CD4-positive, CD25-positive, alpha-beta regulatory T cell (primary cell): ENCODE results near the gene HDAC5. TPM values are rescaled to one million over a fixed set of nuclear protein-coding genes. Genes with fewer than 3 reads are reported as not detected.

Experiments
- ATAC-seq, 2 donors: fragments of 150-1000 bp; cut with Tn5 transposase; one replicate each; pipeline ENCODE4 v1.10.0; 2021; ENCODE audit warnings: low read depth in 2 of 2, moderate number of reproducible peaks in 2 of 2, moderate library complexity in 1 of 2
- DNase-seq, 3 donors: peaks; one replicate each; pipeline versions ENCODE4 v3.0.0 to v3.0.0-alpha.2; 2012 to 2022; ENCODE audit warnings: mixed read lengths in 1 of 3
- H3K27ac ChIP-seq: one replicate; pipeline ENCODE4 v1.7.0; 2013; ENCODE audit warnings: mild to moderate bottlenecking, low read length; ENCODE audit not compliant: insufficient read depth, poor library complexity, severe bottlenecking
- H3K27me3 ChIP-seq: one replicate; pipeline ENCODE4 v1.7.0; 2013; ENCODE audit warnings: low read length; ENCODE audit not compliant: control insufficient read depth, insufficient read depth
- H3K36me3 ChIP-seq: one replicate; pipeline ENCODE4 v1.7.0; 2013; ENCODE audit warnings: mild to moderate bottlenecking, low read length, moderate library complexity; ENCODE audit not compliant: control insufficient read depth, insufficient read depth
- H3K4me1 ChIP-seq: 2 replicates; pipeline ENCODE4 v1.7.0; 2013; ENCODE audit warnings: mild to moderate bottlenecking, low read length; ENCODE audit not compliant: insufficient read depth, control insufficient read depth, poor library complexity, severe bottlenecking
- H3K4me3 ChIP-seq: one replicate; pipeline ENCODE4 v1.7.0; 2013; ENCODE audit warnings: low read depth, mild to moderate bottlenecking, low read length, moderate library complexity
- H3K9me3 ChIP-seq, 2 experiments: 1 replicate in 1 of 2; 2 replicates in 1 of 2; pipeline ENCODE4 v1.7.0; 2013; ENCODE audit warnings: low read length in 2 of 2, mild to moderate bottlenecking in 1 of 2, moderate library complexity in 1 of 2; ENCODE audit not compliant: control insufficient read depth in 2 of 2
- H3K27ac Mint-ChIP-seq, 3 donors: one replicate each; pipeline ENCODE4 v1.8.0; 2020 to 2022; ENCODE audit warnings: mild to moderate bottlenecking in 3 of 3, mixed read lengths in 3 of 3, moderate library complexity in 2 of 3
- H3K27me3 Mint-ChIP-seq: one replicate; pipeline ENCODE4 v1.8.0; 2022; ENCODE audit warnings: mild to moderate bottlenecking, mixed read lengths
- H3K36me3 Mint-ChIP-seq: one replicate; pipeline ENCODE4 v1.8.0; 2020; ENCODE audit warnings: mixed read lengths
- H3K4me1 Mint-ChIP-seq, 4 donors: one replicate each; pipeline ENCODE4 v1.8.0; 2020 to 2022; ENCODE audit warnings: mixed read lengths in 4 of 4, mild to moderate bottlenecking in 1 of 4
- H3K4me3 Mint-ChIP-seq, 4 donors: one replicate each; pipeline ENCODE4 v1.8.0; 2020 to 2022; ENCODE audit warnings: mild to moderate bottlenecking in 4 of 4, mixed read lengths in 4 of 4, moderate library complexity in 3 of 4
- H3K9me3 Mint-ChIP-seq, 7 donors: one replicate each; pipeline ENCODE4 v1.8.0; 2020 to 2022; ENCODE audit warnings: mixed read lengths in 7 of 7, mild to moderate bottlenecking in 3 of 7, moderate library complexity in 2 of 7
- polyA plus RNA-seq, 4 donors: library from polyadenylated mRNA; unstranded; fragments of 300-500 nt; fragmentation: Illumina TruSeq; gene quantifications; one replicate each; pipeline ENCODE4 v1.2.3, GENCODE V29; 2021
- total RNA-seq: library from RNA; stranded (reverse); gene quantifications from one replicate; pipeline ENCODE4 v1.2.3, GENCODE V29; 2022

HDAC5 gene
- total and polyA plus RNA-seq, 5 donors from 2014 or later, result 10.6 to 69.1 (median 15.3) TPM

- peaks cover 32% of the 10 kb centered on the region for H3K36me3 ChIP-seq
- H3K4me3 Mint-ChIP-seq, result no peak overlapping the region
Measured at GRCh38 chr17:44078412-44078811, 45.0 kb downstream of the HDAC5 start.

DNA sequence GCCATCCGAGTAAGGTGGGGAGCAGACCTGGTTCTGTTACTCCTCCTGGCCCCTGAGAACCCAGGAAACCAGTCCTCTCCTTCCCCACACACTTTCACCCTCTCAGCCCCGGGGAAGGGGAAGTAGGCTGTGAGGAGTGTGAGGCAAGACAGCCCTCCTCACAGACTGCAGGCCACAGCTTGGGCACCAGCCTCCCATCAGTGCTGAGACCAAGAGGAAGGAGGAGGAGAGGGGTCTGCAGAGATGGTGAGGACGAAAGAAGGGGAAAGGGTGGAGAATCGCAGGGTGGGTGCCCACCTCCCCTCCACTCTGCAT, 45.9 kb downstream of the HDAC5 start:
- Mint-ChIP-seq H3K9me3 (no peaks in the 10 kb centered on the region), H3K4me3 (no peak overlapping the region), H3K4me1 (peaks cover 0 to 5% (median 3%) of the 10 kb centered on the region in 4 donors), H3K27ac (no peak overlapping the region), H3K36me3 (peaks cover 18% of the 10 kb centered on the region), H3K27me3 (peaks cover 5% of the 10 kb centered on the region)
- peaks cover 26% of the 10 kb centered on the region for H3K36me3 ChIP-seq
- ATAC-seq, result peak in 1 of 2 donors; percentile 26
- no peaks in the 10 kb centered on the region for H3K27me3 ChIP-seq
- no peaks in the 10 kb centered on the region for H3K4me1 ChIP-seq
- H3K4me3 ChIP-seq, result no peak overlapping the region
- H3K27ac ChIP-seq, result no peak overlapping the region
- no peaks in the 10 kb centered on the region for H3K9me3 ChIP-seq
- DNase-seq, result no peak

More at GRCh38 chr17:44078412-44078811, 45.0 kb downstream of the HDAC5 start:
- H3K36me3 Mint-ChIP-seq, result peaks cover 21% of the 10 kb centered on the region
- no peak overlapping the region for H3K27ac ChIP-seq
- ATAC-seq (no peak), DNase-seq (no peak)
- H3K27me3 ChIP-seq, result no peaks in the 10 kb centered on the region
- peaks cover 0 to 1% (median 0%) of the 10 kb centered on the region in 4 donors for H3K4me1 Mint-ChIP-seq
- no peaks in the 10 kb centered on the region for H3K27me3 Mint-ChIP-seq
- no peak overlapping the region for H3K4me3 ChIP-seq
- H3K9me3 ChIP-seq, result no peaks in the 10 kb centered on the region
- no peaks in the 10 kb centered on the region for H3K4me1 ChIP-seq
- H3K27ac Mint-ChIP-seq, result no peak overlapping the region
- no peaks in the 10 kb centered on the region for H3K9me3 Mint-ChIP-seq

DNA sequence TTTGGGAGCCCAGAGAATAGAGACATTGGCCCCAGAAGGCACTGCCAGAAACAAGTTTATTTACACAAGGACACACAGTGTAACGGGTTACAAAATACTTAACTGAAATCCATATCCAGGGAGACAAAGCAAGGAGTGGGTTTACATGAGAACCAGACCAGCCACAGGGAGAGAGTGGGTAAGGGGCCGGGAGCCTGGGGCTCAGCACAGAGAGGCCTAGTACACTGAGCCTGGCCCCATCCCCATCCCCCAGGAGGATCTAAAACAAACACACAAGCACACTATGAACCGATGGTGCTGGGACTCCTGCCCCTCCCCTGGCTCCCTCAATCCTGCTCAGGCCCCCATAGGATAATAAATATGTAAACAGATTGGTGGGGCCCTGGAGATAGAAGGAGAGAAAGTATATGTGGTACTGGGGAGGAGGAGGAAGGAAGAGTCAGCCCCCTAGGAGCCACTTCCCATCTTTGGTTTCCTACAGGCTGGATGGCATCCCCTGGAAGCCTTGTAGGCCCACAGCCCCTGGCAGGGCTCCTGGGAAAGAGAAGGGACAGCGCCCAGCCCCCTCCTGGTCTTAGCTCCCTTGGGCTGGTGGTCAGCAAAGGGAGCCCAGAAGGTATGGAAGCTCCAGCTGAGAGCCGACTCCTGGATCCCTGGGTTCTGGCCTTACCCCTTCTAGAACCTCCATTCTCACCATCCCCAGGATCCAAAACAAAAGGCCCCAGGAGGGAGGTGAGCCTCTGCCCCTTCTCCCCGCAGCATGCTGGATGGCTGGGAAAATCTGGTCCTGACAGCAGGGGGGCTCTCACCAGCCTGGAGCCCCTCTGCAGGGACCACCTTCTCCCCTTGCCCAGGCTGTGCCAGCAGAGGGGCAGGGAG, 46.5 kb downstream of the HDAC5 start:
- peaks cover 5% of the 10 kb centered on the region for H3K27me3 Mint-ChIP-seq
- ATAC-seq (no peak), DNase-seq (no peak)
- Histone ChIP-seq H3K4me3 (no peak overlapping the region), H3K9me3 (no peaks in the 10 kb centered on the region), H3K36me3 (peaks cover 20% of the 10 kb centered on the region), H3K27ac (no peak overlapping the region), H3K27me3 (no peaks in the 10 kb centered on the region), H3K4me1 (peaks cover under 1% of the 10 kb centered on the region)
- no peaks in the 10 kb centered on the region for H3K9me3 Mint-ChIP-seq
- H3K36me3 Mint-ChIP-seq, result peaks cover 16% of the 10 kb centered on the region
- peak overlapping the region; percentile 14 to 73 (median 60) for H3K27ac Mint-ChIP-seq
- H3K4me1 Mint-ChIP-seq, result peaks cover 0 to 9% (median 5%) of the 10 kb centered on the region in 4 donors
- H3K4me3 Mint-ChIP-seq, result no peak overlapping the region

DNA sequence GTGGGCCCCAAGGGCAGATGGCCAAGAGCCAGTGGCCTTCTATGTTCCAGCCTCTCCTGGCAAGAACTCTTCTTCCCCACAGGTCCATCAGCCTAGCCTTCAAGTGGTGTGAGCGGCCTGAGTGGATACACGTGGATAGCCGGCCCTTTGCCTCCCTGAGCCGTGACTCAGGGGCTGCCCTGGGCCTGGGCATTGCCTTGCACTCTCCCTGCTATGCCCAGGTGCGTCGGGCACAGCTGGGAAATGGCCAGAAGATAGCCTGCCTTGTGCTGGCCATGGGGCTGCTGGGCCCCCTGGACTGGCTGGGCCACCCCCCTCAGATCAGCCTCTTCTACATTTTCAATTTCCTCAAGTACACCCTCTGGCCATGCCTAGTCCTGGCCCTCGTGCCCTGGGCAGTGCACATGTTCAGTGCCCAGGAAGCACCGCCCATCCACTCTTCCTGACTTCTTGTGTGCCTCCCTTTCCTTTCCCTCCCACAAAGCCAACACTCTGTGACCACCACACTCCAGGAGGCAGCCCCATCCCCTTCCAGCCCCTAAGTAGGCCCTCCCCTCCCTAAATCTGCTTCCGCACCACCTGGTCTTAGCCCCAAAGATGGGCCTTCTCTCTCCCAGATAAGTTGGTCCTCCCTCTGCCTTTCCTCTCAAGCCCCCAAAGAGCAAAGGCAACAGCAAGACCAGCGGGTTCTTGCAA, 47.7 kb downstream of the HDAC5 start:
- no peaks in the 10 kb centered on the region for H3K27me3 ChIP-seq
- peaks cover 5% of the 10 kb centered on the region for H3K27me3 Mint-ChIP-seq
- H3K9me3 ChIP-seq, result no peaks in the 10 kb centered on the region
- no peak overlapping the region for H3K27ac ChIP-seq
- peak overlapping the region in 1 of 3 donors; percentile 60 for H3K27ac Mint-ChIP-seq
- no peak for ATAC-seq
- no peak overlapping the region for H3K4me3 ChIP-seq
- H3K4me3 Mint-ChIP-seq, result peak overlapping the region in 1 of 4 donors; percentile 66
- H3K4me1 ChIP-seq, result peaks cover 13% of the 10 kb centered on the region
- peaks cover 16% of the 10 kb centered on the region for H3K36me3 Mint-ChIP-seq
- H3K9me3 Mint-ChIP-seq, result no peaks in the 10 kb centered on the region
- peaks cover 16% of the 10 kb centered on the region for H3K36me3 ChIP-seq
- H3K4me1 Mint-ChIP-seq, result peaks cover 5 to 16% (median 12%) of the 10 kb centered on the region in 4 donors
- no peak for DNase-seq

DNA sequence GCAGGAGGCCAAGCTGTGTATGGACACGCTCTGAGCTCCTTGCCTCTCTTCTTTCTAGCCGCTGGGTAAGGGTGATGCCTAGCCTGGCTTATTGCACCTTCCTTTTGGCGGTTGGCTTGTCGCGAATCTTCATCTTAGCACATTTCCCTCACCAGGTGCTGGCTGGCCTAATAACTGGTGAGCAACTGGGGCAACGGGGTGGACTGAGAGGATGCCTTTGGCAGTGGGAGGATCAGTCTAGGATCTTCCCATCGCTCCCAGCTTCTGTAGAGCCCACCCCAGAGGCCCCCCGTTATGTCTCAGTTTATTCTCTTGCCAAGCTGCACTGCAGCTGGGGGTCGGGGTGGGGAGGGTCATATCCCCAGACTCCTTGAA, 48.5 kb downstream of the HDAC5 start:
- peaks cover 15% of the 10 kb centered on the region for H3K36me3 ChIP-seq
- no peaks in the 10 kb centered on the region for H3K27me3 ChIP-seq
- no peak overlapping the region for H3K4me3 ChIP-seq
- Mint-ChIP-seq H3K27ac (no peak overlapping the region), H3K4me3 (peak overlapping the region in 1 of 4 donors; percentile 48), H3K27me3 (peaks cover 5% of the 10 kb centered on the region), H3K4me1 (peaks cover 9 to 24% (median 16%) of the 10 kb centered on the region in 4 donors), H3K36me3 (peaks cover 14% of the 10 kb centered on the region), H3K9me3 (no peaks in the 10 kb centered on the region)
- DNase-seq, result no peak
- H3K4me1 ChIP-seq, result peaks cover 20% of the 10 kb centered on the region
- no peaks in the 10 kb centered on the region for H3K9me3 ChIP-seq
- H3K27ac ChIP-seq, result no peak overlapping the region
- ATAC-seq, result no peak

DNA sequence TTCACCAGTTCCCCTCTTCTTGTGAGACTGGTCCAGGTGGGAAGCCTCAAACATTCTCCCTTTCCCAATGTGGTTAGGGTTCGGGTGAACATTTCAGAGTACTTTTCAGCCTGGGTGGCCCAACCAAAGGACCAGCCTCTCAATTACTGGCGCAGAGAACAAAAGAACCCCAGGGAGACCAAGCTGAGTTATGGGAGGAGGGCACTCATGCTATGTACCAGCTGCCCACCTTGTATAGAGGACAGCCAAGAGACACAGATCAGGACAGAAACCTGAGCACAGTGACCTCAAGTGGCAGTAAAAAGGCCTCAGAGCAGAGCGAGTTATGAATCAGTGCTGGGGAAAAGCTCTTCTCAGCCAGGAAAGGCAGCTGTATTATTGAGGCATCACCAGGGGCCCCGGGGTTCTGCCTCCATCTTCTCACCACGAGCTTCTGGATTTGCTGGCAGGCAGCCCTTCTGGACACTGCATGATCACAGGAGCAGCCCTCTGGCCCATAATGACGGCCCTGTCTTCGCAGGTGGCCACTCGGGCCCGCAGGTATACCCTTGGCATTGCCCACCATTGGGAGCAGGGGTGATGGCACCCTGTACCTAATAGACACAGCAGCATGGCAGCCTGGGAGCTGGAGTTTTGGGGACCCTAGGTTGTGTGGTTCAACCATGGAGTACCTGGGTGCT, 49.1 kb downstream of the HDAC5 start:
- peaks cover 21% of the 10 kb centered on the region for H3K4me1 ChIP-seq
- H3K27ac ChIP-seq, result no peak overlapping the region
- H3K9me3 Mint-ChIP-seq, result no peaks in the 10 kb centered on the region
- no peaks in the 10 kb centered on the region for H3K27me3 ChIP-seq
- peak overlapping the region in 1 of 3 donors; percentile 17 for H3K27ac Mint-ChIP-seq
- peaks cover 5% of the 10 kb centered on the region for H3K27me3 Mint-ChIP-seq
- ATAC-seq, result no peak
- peaks cover 12% of the 10 kb centered on the region for H3K36me3 ChIP-seq
- H3K4me1 Mint-ChIP-seq, result peaks cover 11 to 24% (median 17%) of the 10 kb centered on the region in 4 donors
- peak overlapping the region in 1 of 4 donors; percentile 48 for H3K4me3 Mint-ChIP-seq
- H3K9me3 ChIP-seq, result no peaks in the 10 kb centered on the region
- peaks cover 12% of the 10 kb centered on the region for H3K36me3 Mint-ChIP-seq
- no peak for DNase-seq
- no peak overlapping the region for H3K4me3 ChIP-seq

DNA sequence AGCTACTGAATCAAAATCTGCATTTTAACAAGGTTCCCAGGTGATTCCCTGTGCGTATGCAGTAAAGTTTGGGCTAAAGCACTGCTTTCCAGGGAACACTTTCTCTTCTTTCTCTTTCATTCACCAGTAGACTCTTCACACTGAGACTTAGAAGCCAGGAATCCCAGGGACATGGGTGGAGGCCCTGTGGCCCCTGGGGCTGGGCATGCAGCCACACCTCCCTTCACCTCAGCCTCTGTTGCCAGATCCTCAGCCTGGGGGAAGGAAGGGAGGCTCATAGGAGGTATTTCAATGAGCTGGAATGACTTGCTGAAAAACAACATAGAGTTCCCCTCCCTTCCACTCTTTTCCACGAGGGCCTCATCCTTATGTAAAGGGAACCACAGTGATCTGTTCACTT, 51.7 kb downstream of the HDAC5 start:
- peak overlapping the region; percentile 93 to 97 (median 94) for H3K4me3 Mint-ChIP-seq
- H3K27me3 ChIP-seq, result no peaks in the 10 kb centered on the region
- peaks cover 12% of the 10 kb centered on the region for H3K36me3 Mint-ChIP-seq
- ATAC-seq (no peak), DNase-seq (no peak)
- peaks cover 25% of the 10 kb centered on the region for H3K4me1 ChIP-seq
- H3K9me3 ChIP-seq, result no peaks in the 10 kb centered on the region
- no peak overlapping the region for H3K27ac ChIP-seq
- H3K27ac Mint-ChIP-seq, result peak overlapping the region in 2 of 3 donors; percentile 91 to 96
- peak overlapping the region; percentile 76 for H3K4me3 ChIP-seq
- peaks cover 12 to 40% (median 23%) of the 10 kb centered on the region in 4 donors for H3K4me1 Mint-ChIP-seq
- peaks cover 5% of the 10 kb centered on the region for H3K36me3 ChIP-seq
- H3K9me3 Mint-ChIP-seq, result no peaks in the 10 kb centered on the region
- H3K27me3 Mint-ChIP-seq, result peaks cover 5% of the 10 kb centered on the region
